ENCODE data around the gene PRSS58.

The PRSS58 gene

GRCh38 chr7:142257958-142258357 lies at the start of gene PRSS58:
Gene PRSS58, minus strand, starts transcription at chr7:142258058. Its CDS starts 351 bp downstream, at chr7:142257707.
- no peak for DNase-seq (ENCODE audit: low read depth in 2 of 2)

- no peak for DNase-seq (ENCODE audit: low read depth in 2 of 2)
Observed at GRCh38 chr7:142307246-142307900, 49.5 kb upstream of the PRSS58 start.

- DNase-seq (ENCODE audit: low read depth in 2 of 2) = peak in 1 of 2 donors; percentile 21
Observed at GRCh38 chr7:142303650-142304049, 45.8 kb upstream of the PRSS58 start.

GRCh38 chr7:142301923-142302550 lies 44.2 kb upstream of the PRSS58 start:
- DNase-seq (ENCODE audit: low read depth in 2 of 2) = no peak

GRCh38 chr7:142301299-142301698 lies 43.4 kb upstream of the PRSS58 start:
- no peak for DNase-seq (ENCODE audit: low read depth in 2 of 2)

GRCh38 chr7:142300689-142301088 lies 42.8 kb upstream of the PRSS58 start:
- DNase-seq (ENCODE audit: low read depth in 2 of 2) = no peak

- no peak for DNase-seq (ENCODE audit: low read depth in 2 of 2)
Observed at GRCh38 chr7:142299237-142299781, 41.5 kb upstream of the PRSS58 start.

GRCh38 chr7:142298627-142299026 lies 40.8 kb upstream of the PRSS58 start:
- no peak for DNase-seq (ENCODE audit: low read depth in 2 of 2)

- no peak for DNase-seq (ENCODE audit: low read depth in 2 of 2)
Observed at GRCh38 chr7:142298009-142298408, 40.2 kb upstream of the PRSS58 start.

GRCh38 chr7:142280263-142280662 lies 22.4 kb upstream of the PRSS58 start:
- DNase-seq (ENCODE audit: low read depth in 2 of 2) = no peak

GRCh38 chr7:142279601-142280000 lies 21.7 kb upstream of the PRSS58 start:
- no peak for DNase-seq (ENCODE audit: low read depth in 2 of 2)

GRCh38 chr7:142275028-142275427 lies 17.2 kb upstream of the PRSS58 start:
- DNase-seq (ENCODE audit: low read depth in 2 of 2) = no peak

- no peak for DNase-seq (ENCODE audit: low read depth in 2 of 2)
Observed at GRCh38 chr7:142272841-142273240, 15.0 kb upstream of the PRSS58 start.

- no peak for DNase-seq (ENCODE audit: low read depth in 2 of 2)
Observed at GRCh38 chr7:142263598-142264380, 5.9 kb upstream of the PRSS58 start.

- DNase-seq (ENCODE audit: low read depth in 2 of 2) = no peak
Observed at GRCh38 chr7:142250705-142251104, 7.2 kb downstream of the PRSS58 start.

- DNase-seq (ENCODE audit: low read depth in 2 of 2) = no peak
Observed at GRCh38 chr7:142249918-142250317, 7.9 kb downstream of the PRSS58 start.

GRCh38 chr7:142248166-142249160 lies 9.4 kb downstream of the PRSS58 start:
- DNase-seq (ENCODE audit: low read depth in 2 of 2) = no peak

GRCh38 chr7:142243823-142244222 lies 14.0 kb downstream of the PRSS58 start:
- DNase-seq (ENCODE audit: low read depth in 2 of 2) = no peak

GRCh38 chr7:142240546-142240945 lies 17.3 kb downstream of the PRSS58 start:
- DNase-seq (ENCODE audit: low read depth in 2 of 2) = no peak

- DNase-seq (ENCODE audit: low read depth in 2 of 2) = no peak
Observed at GRCh38 chr7:142231716-142232115, 26.1 kb downstream of the PRSS58 start.

GRCh38 chr7:142228537-142229104 lies 29.2 kb downstream of the PRSS58 start:
- no peak for DNase-seq (ENCODE audit: low read depth in 2 of 2)

Measured in stimulated activated CD4-positive, alpha-beta T cell treated with anti-CD3 and anti-CD28 coated beads, Interleukin-1b, Interleukin-23, amount 100 ng/mL, for 4 hours (primary cell).